Endothelial cell of umbilical vein (primary cell): ENCODE data around the gene ARSJ. TPM values are rescaled to one million over a fixed set of nuclear protein-coding genes. Genes with fewer than 3 reads are reported as not detected.

Source experiments
- BruUV-seq: library from RNA; stranded (reverse); fragments of 400-500 nt; replicated peaks from 2 replicates; lab custom pipeline; 2021; lab: Mats Ljungman, UMichigan
- CTCF ChIA-PET: fragments of 300-600, 350-600 bp; sonication (Branson Sonifier 250); formaldehyde crosslinking; loops from one replicate; lab custom pipeline; 2021; ENCODE audit warnings: antibody characterized with exemption, inconsistent platforms; lab: Charles Lee
- POLR2A ChIA-PET: fragments of 300-600, 350-600 bp; sonication (Branson Sonifier 250); formaldehyde crosslinking; loops from one replicate; lab custom pipeline; 2021; ENCODE audit warnings: antibody characterized with exemption, inconsistent platforms; lab: Charles Lee
- DNase-seq: peaks from one replicate; pipeline ENCODE4 v3.0.0-alpha.2; 2011; ENCODE audit warnings: low read depth, low spot score
- FAIRE-seq: peaks from 2 replicates; lab custom pipeline; 2011; peaks lifted over from hg19 to GRCh38; lab: Jason Lieb, UNC
- H2AFZ ChIP-seq: 2 replicates; pipeline ENCODE4 v1.6.0; 2012; ENCODE audit warnings: low read depth, low read length, control low read depth, inconsistent platforms
- H3K27ac ChIP-seq: 2 replicates; pipeline ENCODE4 v1.5.1; 2011; ENCODE audit warnings: low read depth, mild to moderate bottlenecking, control low read depth, low read length, moderate library complexity; ENCODE audit not compliant: insufficient read depth
- H3K27me3 ChIP-seq, 2 experiments: 2 replicates each; pipeline versions ENCODE4 v1.6.0 to v1.6.1; 2011; ENCODE audit warnings: low read length in 2 of 2, mixed read lengths in 1 of 2; ENCODE audit not compliant: control insufficient read depth in 2 of 2, insufficient read depth in 2 of 2
- H3K36me3 ChIP-seq, 2 experiments: 2 replicates in 1 of 2; 3 replicates in 1 of 2; pipeline ENCODE4 v1.5.1; 2011; ENCODE audit warnings: low read length in 2 of 2, mild to moderate bottlenecking in 1 of 2, moderate library complexity in 1 of 2; ENCODE audit not compliant: control insufficient read depth in 2 of 2, insufficient read depth in 2 of 2; ENCODE audit errors: extremely low read depth in 1 of 2
- H3K4me1 ChIP-seq: 3 replicates; pipeline ENCODE4 v1.5.1; 2011; ENCODE audit warnings: mild to moderate bottlenecking, low read length; ENCODE audit not compliant: control insufficient read depth, insufficient read depth; ENCODE audit errors: extremely low read depth
- H3K4me2 ChIP-seq: 2 replicates; pipeline ENCODE4 v1.6.1; 2011; ENCODE audit warnings: low read length, control low read depth, mixed read lengths; ENCODE audit not compliant: insufficient read depth
- H3K4me3 ChIP-seq, 3 experiments: fragments of 200-600 bp in 1 of 3; sonication (generic), shearing (Covaris generic) in 1 of 3; replicated peaks in 1 of 3; 2 replicates each; pipeline ENCODE4 v1.5.1; 2011 to 2016; ENCODE audit warnings: control low read depth in 3 of 3, low read length in 3 of 3, mild to moderate bottlenecking in 2 of 3, inconsistent platforms in 1 of 3, low read depth in 1 of 3, moderate library complexity in 1 of 3; ENCODE audit not compliant: insufficient read depth in 1 of 3
- H3K79me2 ChIP-seq: 2 replicates; pipeline ENCODE4 v1.6.0; 2012; ENCODE audit warnings: low read length, inconsistent platforms; ENCODE audit not compliant: control insufficient read depth, insufficient read depth
- H3K9ac ChIP-seq: replicated peaks from 2 replicates; pipeline ENCODE3; 2011; ENCODE audit warnings: low read length, control low read depth; ENCODE audit not compliant: insufficient read depth; ENCODE audit errors: extremely low read depth
- H3K9me1 ChIP-seq: replicated peaks from 3 replicates; pipeline ENCODE4 v1.6.0; 2011; ENCODE audit warnings: mild to moderate bottlenecking, low read length; ENCODE audit not compliant: control insufficient read depth, insufficient read depth; ENCODE audit errors: extremely low read depth
- H3K9me3 ChIP-seq: replicated peaks from 2 replicates; pipeline ENCODE4 v1.5.1; 2012; ENCODE audit warnings: low read length, inconsistent platforms; ENCODE audit not compliant: control insufficient read depth, insufficient read depth
- H4K20me1 ChIP-seq: replicated peaks from 2 replicates; pipeline ENCODE3; 2011; ENCODE audit warnings: mild to moderate bottlenecking, low read length; ENCODE audit not compliant: control insufficient read depth, insufficient read depth; ENCODE audit errors: extremely low read depth
- CTCF ChIP-seq, 2 donors: IDR thresholded peaks; 1 replicate in 1 of 2; 2 replicates in 1 of 2; pipeline ENCODE4 v1.5.1; 2011; ENCODE audit warnings: low read length in 2 of 2, mild to moderate bottlenecking in 2 of 2, moderate library complexity in 2 of 2, control low read depth in 1 of 2, inconsistent platforms in 1 of 2, low read depth in 1 of 2; ENCODE audit not compliant: insufficient read depth in 1 of 2; ENCODE audit errors: extremely low read depth in 1 of 2
- EZH2 ChIP-seq: IDR thresholded peaks from 2 replicates; pipeline ENCODE4 v1.6.1; 2012; ENCODE audit warnings: borderline replicate concordance, low read depth, mild to moderate bottlenecking, moderate library complexity, low read length, inconsistent platforms; ENCODE audit not compliant: severe bottlenecking
- FOS ChIP-seq: IDR thresholded peaks from 2 replicates; pipeline ENCODE4 v1.6.1; 2011; ENCODE audit warnings: mild to moderate bottlenecking, low read length, moderate library complexity, borderline replicate concordance; ENCODE audit not compliant: insufficient read depth
- GATA2 ChIP-seq: IDR thresholded peaks from 2 replicates; pipeline ENCODE4 v1.7.0; 2011; ENCODE audit warnings: low read depth, mild to moderate bottlenecking, moderate library complexity, mixed read lengths, low read length; ENCODE audit not compliant: insufficient read length, insufficient read depth
- JUN ChIP-seq: IDR thresholded peaks from 2 replicates; pipeline ENCODE4 v1.6.1; 2011; ENCODE audit warnings: borderline replicate concordance, low read depth; ENCODE audit not compliant: insufficient read length, insufficient read depth
- MYC ChIP-seq: IDR thresholded peaks from one replicate; pipeline ENCODE4 v1.6.1; 2011; ENCODE audit warnings: mild to moderate bottlenecking, low read depth, low read length
- POLR2A ChIP-seq: IDR thresholded peaks from 2 replicates; pipeline ENCODE4 v1.6.1; 2012; ENCODE audit warnings: low read depth, mild to moderate bottlenecking, control low read depth, low read length
- POLR2AphosphoS5 ChIP-seq: IDR thresholded peaks from 2 replicates; pipeline ENCODE4 v1.6.1; 2012; ENCODE audit warnings: low read depth, mild to moderate bottlenecking, control low read depth, low read length, moderate library complexity; ENCODE audit not compliant: insufficient read depth
- dilution Hi-C: fragments of 300-500 bp; cut with MboI; formaldehyde crosslinking; loops from one replicate; pipeline ENCODE4 v1.15.0; 2019; ENCODE audit warnings: low sequenced_read_pairs; ENCODE audit not compliant: extremely low pct_ligation_motif_present
- intact Hi-C: fragments of 100-400 bp; cut with micrococcal nuclease; formaldehyde crosslinking; loops from one replicate; pipeline ENCODE4 v1.10.0; 2022
- polyA plus RNA-seq, 4 experiments: library from polyadenylated mRNA; depleted of rRNA in 3 of 4; stranded (reverse) in 3 of 4; unstranded in 1 of 4; fragments of >200 nt; gene quantifications; 2 replicates each; pipeline versions ENCODE4 v1.2.1 to v1.2.3, GENCODE V29; 2011 to 2012; ENCODE audit warnings: missing spikeins in 1 of 4
- total RNA-seq: library from RNA; stranded (reverse); gene quantifications from 2 replicates; pipeline ENCODE4 v1.2.3, GENCODE V29; 2021
- TF ChIP-seq, protein P1 (sequence below): IDR thresholded peaks from 2 replicates; pipeline ENCODE4 v1.6.1; 2011; ENCODE audit not compliant: insufficient read depth, insufficient read length

ARSJ gene
- total and polyA plus RNA-seq, 2 donors (not counting 3 experiments of a cell fraction or from before 2014, with no cell fraction given) = 21.9 to 50.0 TPM

DNA sequence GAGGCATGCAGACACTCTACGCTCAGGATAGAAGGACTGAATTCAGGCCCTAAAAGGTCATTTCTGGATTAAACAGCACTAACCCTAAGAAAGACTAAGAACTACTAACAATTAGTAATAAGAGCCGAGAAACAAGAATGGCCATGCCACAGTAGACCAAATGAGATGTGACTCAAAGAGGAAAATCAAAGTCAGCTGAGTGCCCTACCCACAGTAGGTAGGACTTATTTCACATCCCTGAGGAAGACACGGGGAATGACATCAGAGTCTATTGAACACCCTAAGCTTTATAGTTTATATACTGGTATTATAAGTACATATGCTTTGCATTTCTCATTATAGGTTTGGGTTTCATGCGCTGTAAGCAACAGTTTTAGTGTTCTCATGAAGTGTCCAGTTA is 2.7 kb upstream of the ARSJ start:
- H4K20me1 ChIP-seq = no peaks in the 10 kb centered on the region
- TF ChIP-seq JUN (no peak), CTCF (IDR thresholded peaks at IDR 0.05; ENCODE audit: extremely low read depth in 1 of 2, insufficient read depth in 1 of 2, low read depth in 1 of 2, low read length in 2 of 2) (no peak), EZH2 (no peak), FOS (no peak), MYC (no peak), POLR2A (no peak), POLR2AphosphoS5 (no peak), GATA2 (no peak)
- TF ChIP-seq, protein P1, sequence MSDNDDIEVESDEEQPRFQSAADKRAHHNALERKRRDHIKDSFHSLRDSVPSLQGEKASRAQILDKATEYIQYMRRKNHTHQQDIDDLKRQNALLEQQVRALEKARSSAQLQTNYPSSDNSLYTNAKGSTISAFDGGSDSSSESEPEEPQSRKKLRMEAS = no peak
- intact Hi-C loops = no loop called here
- no peaks in the 10 kb centered on the region for H3K36me3 ChIP-seq
- peaks cover 8% of the 10 kb centered on the region for H3K4me1 ChIP-seq
- H3K4me2 ChIP-seq = no peak overlapping the region
- no TSS peak for BruUV-seq
- no peaks in the 10 kb centered on the region for H3K9me1 ChIP-seq
- dilution Hi-C loops = no loop called here
- POLR2A ChIA-PET = no interaction called here
- H2AFZ ChIP-seq = no peak overlapping the region
- CTCF ChIA-PET = interaction anchor here (1.4 to 1.8 kb wide), 2 partner anchors 11 to 29 kb away, joined by 3 read pairs; no protein-coding TSS in a partner anchor
- DNase-seq = no peak
- no peaks in the 10 kb centered on the region for H3K9me3 ChIP-seq
- H3K4me3 ChIP-seq = no peak overlapping the region
- peaks cover 38% of the 10 kb centered on the region for H3K79me2 ChIP-seq
- no peak for FAIRE-seq
- no peak overlapping the region for H3K9ac ChIP-seq
- no peak overlapping the region for H3K27ac ChIP-seq
- no peaks in the 10 kb centered on the region for H3K27me3 ChIP-seq
